ENCODE data around the gene PDLIM1.

- TF ChIP-seq TCF12 (IDR thresholded peaks at IDR 0.05) (no peak), CTCF (IDR thresholded peaks at IDR 0.05) (no peak), USF2 (IDR thresholded peaks at IDR 0.05; ENCODE audit: borderline replicate concordance, low read depth, low read length) (no peak), TAF1 (IDR thresholded peaks at IDR 0.05; ENCODE audit: borderline replicate concordance, low read depth, low read length) (no peak), POLR2AphosphoS5 (IDR thresholded peaks at IDR 0.05; ENCODE audit: low read depth, low read length) (no peak), RFX5 (IDR thresholded peaks at IDR 0.05; ENCODE audit: low read length) (no peak), EP300 (IDR thresholded peaks at IDR 0.05; ENCODE audit: borderline replicate concordance in 1 of 2, low read depth in 1 of 2, low read length in 1 of 2) (no peak), EZH2phosphoT487 (IDR thresholded peaks at IDR 0.05; ENCODE audit: borderline replicate concordance, low read depth) (no peak), MAX (IDR thresholded peaks at IDR 0.05; ENCODE audit: low read depth) (no peak), RAD21 (IDR thresholded peaks at IDR 0.05; ENCODE audit: low read length) (no peak), RCOR1 (IDR thresholded peaks at IDR 0.05; ENCODE audit: low read length) (no peak)
Observed at GRCh38 chr10:95300022-95300539, 9.3 kb upstream of the PDLIM1 start.

Measured in SK-N-SH (cell line).